Brain microvascular endothelial cell (primary cell): Measurements from ENCODE around the gene ALX4.

ENCODE experiments used
- DNase-seq: peaks from one replicate; pipeline ENCODE4 v3.0.0-alpha.2; 2020
- H3K27ac ChIP-seq: fragments of 250-450 bp; sonication (Bioruptor Pico); 2 replicates; pipeline ENCODE4 v1.5.1; 2020; ENCODE audit warnings: mild to moderate bottlenecking, moderate library complexity
- H3K27me3 ChIP-seq: fragments of 250-450 bp; sonication (Bioruptor Pico); replicated peaks from 2 replicates; pipeline ENCODE4 v1.5.1; 2020; ENCODE audit warnings: mild to moderate bottlenecking
- H3K36me3 ChIP-seq: fragments of 250-450 bp; sonication (Bioruptor Pico); replicated peaks from 2 replicates; pipeline ENCODE4 v1.5.1; 2020; ENCODE audit warnings: mild to moderate bottlenecking
- H3K4me3 ChIP-seq: 2 replicates; pipeline ENCODE4 v1.5.1; 2011; ENCODE audit warnings: low read depth, mild to moderate bottlenecking, control low read depth, low read length, moderate library complexity
- CTCF ChIP-seq: IDR thresholded peaks from 2 replicates; pipeline ENCODE4 v1.5.1; 2011; ENCODE audit warnings: low read depth, mild to moderate bottlenecking, moderate library complexity, low read length, control low read depth, inconsistent platforms; ENCODE audit errors: missing control alignments
- in situ Hi-C: cut with HindIII; loops from 2 replicates; pipeline ENCODE4 v1.10.0; 2017; ENCODE audit warnings: low sequenced_read_pairs, low pct_ligation_motif_present

Gene ALX4

GRCh38 chr11:44282620-44283019 lies 27.3 kb downstream of the ALX4 start:
- no peak overlapping the region for H3K27ac ChIP-seq
- no peak for TF ChIP-seq CTCF
- H3K4me3 ChIP-seq: no peak overlapping the region
- H3K27me3 ChIP-seq: no peaks in the 10 kb centered on the region
- H3K36me3 ChIP-seq: no peaks in the 10 kb centered on the region
- in situ Hi-C loops: no loop called here
- DNase-seq: no peak

- H3K36me3 ChIP-seq: no peaks in the 10 kb centered on the region
- DNase-seq: no peak
- no peak for TF ChIP-seq CTCF
- in situ Hi-C loops: no loop called here
- no peak overlapping the region for H3K27ac ChIP-seq
- no peaks in the 10 kb centered on the region for H3K27me3 ChIP-seq
- H3K4me3 ChIP-seq: no peak overlapping the region
These were observed 28.8 kb downstream of the ALX4 start for GRCh38 chr11:44281151-44281550.

- no peak for TF ChIP-seq CTCF
- Histone ChIP-seq H3K27ac (no peak overlapping the region), H3K27me3 (no peaks in the 10 kb centered on the region), H3K36me3 (no peaks in the 10 kb centered on the region), H3K4me3 (no peak overlapping the region)
- in situ Hi-C loops: no loop called here
- DNase-seq: no peak
These were observed 29.7 kb downstream of the ALX4 start for GRCh38 chr11:44280257-44280656.

- in situ Hi-C loops: no loop called here
- no peak overlapping the region for H3K4me3 ChIP-seq
- H3K36me3 ChIP-seq: no peaks in the 10 kb centered on the region
- no peak overlapping the region for H3K27ac ChIP-seq
- no peak for DNase-seq
- TF ChIP-seq CTCF: no peak
- H3K27me3 ChIP-seq: no peaks in the 10 kb centered on the region
These were observed 30.5 kb downstream of the ALX4 start for GRCh38 chr11:44279483-44279882.

GRCh38 chr11:44277196-44278090 lies 32.5 kb downstream of the ALX4 start:
- H3K27me3 ChIP-seq: no peaks in the 10 kb centered on the region
- TF ChIP-seq CTCF: no peak
- in situ Hi-C loops: no loop called here
- H3K27ac ChIP-seq: no peak overlapping the region
- H3K36me3 ChIP-seq: no peaks in the 10 kb centered on the region
- no peak overlapping the region for H3K4me3 ChIP-seq
- DNase-seq: no peak
